Natural killer cell (primary cell): ENCODE measurements around the gene PCIF1. TPM values are rescaled to one million over a fixed set of nuclear protein-coding genes. Genes with fewer than 3 reads are reported as not detected.

Experiments
- ATAC-seq, 3 donors: fragments of 150-1000 bp in 2 of 3; fragments of 200-7000 bp in 1 of 3; cut with Tn5 transposase; 1 replicate in 1 of 3; 2 replicates in 2 of 3; pipeline ENCODE4 v1.10.0; 2021; ENCODE audit warnings: mild to moderate bottlenecking in 2 of 3, moderate library complexity in 2 of 3
- DNase-seq, 2 donors: peaks; one replicate each; pipeline versions ENCODE4 v3.0.0 to v3.0.0-alpha.2; 2013 to 2021; ENCODE audit warnings: mixed read lengths in 1 of 2
- H3K27ac ChIP-seq: one replicate; pipeline ENCODE4 v1.5.1; 2013; ENCODE audit warnings: mild to moderate bottlenecking, low read length
- H3K27me3 ChIP-seq: one replicate; pipeline ENCODE4 v1.6.1; 2013; ENCODE audit warnings: low read length; ENCODE audit not compliant: control insufficient read depth, insufficient read depth
- H3K36me3 ChIP-seq: one replicate; pipeline ENCODE4 v1.6.1; 2013; ENCODE audit warnings: low read length; ENCODE audit not compliant: control insufficient read depth, insufficient read depth
- H3K4me1 ChIP-seq: one replicate; pipeline ENCODE4 v1.6.1; 2013; ENCODE audit warnings: low read length; ENCODE audit not compliant: control insufficient read depth, insufficient read depth
- H3K4me3 ChIP-seq: one replicate; pipeline ENCODE4 v1.5.1; 2013; ENCODE audit warnings: low read length
- H3K9me3 ChIP-seq: one replicate; pipeline ENCODE4 v1.6.1; 2013; ENCODE audit warnings: low read length; ENCODE audit not compliant: control insufficient read depth, insufficient read depth
- H3K27ac Mint-ChIP-seq, 2 donors: one replicate each; pipeline ENCODE4 v1.8.0; 2022; ENCODE audit warnings: mild to moderate bottlenecking in 2 of 2, mixed read lengths in 2 of 2, moderate library complexity in 1 of 2
- H3K27me3 Mint-ChIP-seq, 2 donors: one replicate each; pipeline ENCODE4 v1.8.0; 2022; ENCODE audit warnings: low read depth in 2 of 2, mixed read lengths in 2 of 2
- H3K36me3 Mint-ChIP-seq: one replicate; pipeline ENCODE4 v1.8.0; 2022; ENCODE audit warnings: mixed read lengths
- H3K4me1 Mint-ChIP-seq, 2 donors: one replicate each; pipeline ENCODE4 v1.8.0; 2022; ENCODE audit warnings: mixed read lengths in 2 of 2
- H3K4me3 Mint-ChIP-seq: one replicate; pipeline ENCODE4 v1.8.0; 2022; ENCODE audit warnings: mild to moderate bottlenecking, moderate library complexity, mixed read lengths
- H3K9me3 Mint-ChIP-seq, 2 donors: one replicate each; pipeline ENCODE4 v1.8.0; 2022; ENCODE audit warnings: mixed read lengths in 2 of 2
- CTCF ChIP-seq: fragments of 200-600 bp; IDR thresholded peaks from one replicate; pipeline ENCODE4 v1.8.0; 2022; ENCODE audit warnings: antibody characterized with exemption
- WGBS: methylation state at CpG from one replicate; pipeline ENCODE4 v1.1.7; 2013; ENCODE audit warnings: missing lambda C conversion rate; ENCODE audit not compliant: insufficient coverage; 5-methylcytosine and 5-hydroxymethylcytosine counted together
- intact Hi-C: fragments of 100-400 bp; cut with micrococcal nuclease; formaldehyde crosslinking; loops from one replicate; pipeline ENCODE4 v1.14.2; 2022
- total RNA-seq, 4 donors: library from RNA; stranded (reverse); fragments of 120-200 nt in 1 of 4; gene quantifications; one replicate each; pipeline versions ENCODE4 v1.2.3 to v1.2.4, GENCODE V29; 2013 to 2022

Gene PCIF1
- total RNA-seq, 3 donors from 2014 or later (not counting 1 experiment from before 2014, with no cell fraction given): 72.0 to 85.1 (median 73.3) TPM

- Mint-ChIP-seq H3K27ac (peak overlapping the region; percentile 96 to 97), H3K4me3 (peak overlapping the region; percentile 96), H3K27me3 (no peaks in the 10 kb centered on the region), H3K9me3 (no peaks in the 10 kb centered on the region), H3K4me1 (peaks cover 23 to 31% of the 10 kb centered on the region in 2 donors), H3K36me3 (no peaks in the 10 kb centered on the region)
- H3K27ac ChIP-seq: peak overlapping the region; percentile 98
- H3K4me3 ChIP-seq: peak overlapping the region; percentile 99
- no peak for DNase-seq
- intact Hi-C loops: loop anchor here (1.0 to 2.0 kb wide), 4 partner anchors 29 to 77 kb away; partner anchors contain the start of genes ACOT8, CTSA, NEURL2 and ZSWIM1
- H3K9me3 ChIP-seq: no peaks in the 10 kb centered on the region
- ATAC-seq: peak in 1 of 3 donors; percentile 5
- 0% methylated on average over 32 of the region's 34 CpGs for WGBS
- peaks cover 19% of the 10 kb centered on the region for H3K36me3 ChIP-seq
- peaks cover 26% of the 10 kb centered on the region for H3K4me1 ChIP-seq
- no peaks in the 10 kb centered on the region for H3K27me3 ChIP-seq
- TF ChIP-seq CTCF: no peak
Measured at GRCh38 chr20:45934046-45934585, 367 bp upstream of the PCIF1 start.

- peak overlapping the region; percentile 96 to 97 for H3K27ac Mint-ChIP-seq
- peaks cover 23 to 31% of the 10 kb centered on the region in 2 donors for H3K4me1 Mint-ChIP-seq
- DNase-seq: no peak
- H3K4me3 Mint-ChIP-seq: peak overlapping the region; percentile 96
- no peaks in the 10 kb centered on the region for H3K27me3 Mint-ChIP-seq
- peaks cover 26% of the 10 kb centered on the region for H3K4me1 ChIP-seq
- ATAC-seq: peak; percentile 31 to 54 (median 46)
- no peaks in the 10 kb centered on the region for H3K27me3 ChIP-seq
- peak overlapping the region; percentile 86 for H3K27ac ChIP-seq
- WGBS: 12% methylated on average over 21 of the region's 21 CpGs
- TF ChIP-seq CTCF: no peak
- H3K36me3 ChIP-seq: peaks cover 34% of the 10 kb centered on the region
- intact Hi-C loops: loop anchor here (1.0 to 2.0 kb wide), 6 partner anchors 9 to 123 kb away; partner anchors contain the start of genes ACOT8, UBE2C, ZSWIM1 and ZSWIM3
- peaks cover 7% of the 10 kb centered on the region for H3K36me3 Mint-ChIP-seq
- no peaks in the 10 kb centered on the region for H3K9me3 Mint-ChIP-seq
- no peaks in the 10 kb centered on the region for H3K9me3 ChIP-seq
- H3K4me3 ChIP-seq: peak overlapping the region; percentile 69
Measured at GRCh38 chr20:45935416-45936046, 1.0 kb downstream of the PCIF1 start.

GRCh38 chr20:45937765-45938164, 3.3 kb downstream of the PCIF1 start:
- TF ChIP-seq CTCF: no peak
- H3K9me3 Mint-ChIP-seq: no peaks in the 10 kb centered on the region
- H3K27me3 Mint-ChIP-seq: no peaks in the 10 kb centered on the region
- Histone ChIP-seq H3K36me3 (peaks cover 46% of the 10 kb centered on the region), H3K4me1 (peaks cover 26% of the 10 kb centered on the region), H3K4me3 (no peak overlapping the region), H3K27me3 (no peaks in the 10 kb centered on the region), H3K9me3 (no peaks in the 10 kb centered on the region), H3K27ac (no peak overlapping the region)
- peak overlapping the region; percentile 75 to 84 for H3K27ac Mint-ChIP-seq
- no peak for ATAC-seq
- intact Hi-C loops: no loop called here
- peaks cover 23 to 31% of the 10 kb centered on the region in 2 donors for H3K4me1 Mint-ChIP-seq
- peak in 1 of 2 donors; percentile 38 for DNase-seq
- H3K36me3 Mint-ChIP-seq: peaks cover 7% of the 10 kb centered on the region
- peak overlapping the region; percentile 77 for H3K4me3 Mint-ChIP-seq
- WGBS: 100% methylated on average over 2 of the region's 2 CpGs
